Calu3 (cell line): ENCODE data around the gene ZBED4. TPM values are rescaled to one million over a fixed set of nuclear protein-coding genes. Genes with fewer than 3 reads are reported as not detected.

ENCODE experiments used
- BruUV-seq: library from RNA; stranded (reverse); fragments of 400-500 nt; replicated peaks from 2 replicates; lab custom pipeline; 2021; lab: Mats Ljungman, UMichigan
- CTCF ChIA-PET: fragments of 300-600 bp; sonication (Branson Sonifier 250); formaldehyde crosslinking; loops from one replicate; lab custom pipeline; 2022; ENCODE audit warnings: antibody characterized with exemption; lab: Charles Lee
- DNase-seq: peaks from one replicate; pipeline ENCODE4 v3.0.0; 2022
- H3K27ac Mint-ChIP-seq: one replicate; pipeline ENCODE4 v1.8.0; 2022; ENCODE audit warnings: mixed read lengths; ENCODE audit not compliant: unreplicated experiment
- H3K27me3 Mint-ChIP-seq: one replicate; pipeline ENCODE4 v1.8.0; 2022; ENCODE audit warnings: mixed read lengths; ENCODE audit not compliant: unreplicated experiment
- H3K36me3 Mint-ChIP-seq: one replicate; pipeline ENCODE4 v1.8.0; 2022; ENCODE audit warnings: mild to moderate bottlenecking, moderate library complexity, mixed read lengths; ENCODE audit not compliant: insufficient read depth, unreplicated experiment
- H3K4me1 Mint-ChIP-seq: one replicate; pipeline ENCODE4 v1.8.0; 2022; ENCODE audit warnings: mild to moderate bottlenecking, low read depth, mixed read lengths; ENCODE audit not compliant: unreplicated experiment
- H3K4me3 Mint-ChIP-seq: one replicate; pipeline ENCODE4 v1.8.0; 2022; ENCODE audit warnings: mild to moderate bottlenecking, low read depth, moderate library complexity, mixed read lengths; ENCODE audit not compliant: unreplicated experiment
- H3K9me3 Mint-ChIP-seq: one replicate; pipeline ENCODE4 v1.8.0; 2022; ENCODE audit warnings: low read depth, mixed read lengths; ENCODE audit not compliant: unreplicated experiment
- intact Hi-C: fragments of 100-400 bp; cut with micrococcal nuclease; formaldehyde crosslinking; loops from one replicate; pipeline ENCODE4 v1.10.0; 2022; ENCODE audit not compliant: unreplicated experiment
- total RNA-seq: library from RNA; stranded (reverse); gene quantifications from 2 replicates; pipeline ENCODE4 v1.2.3, GENCODE V29; 2022
- TF ChIP-seq, protein P1 (sequence below): fragments of 200-600 bp; IDR thresholded peaks from one replicate; pipeline ENCODE4 v1.8.0; 2022; ENCODE audit warnings: antibody characterized with exemption; ENCODE audit not compliant: unreplicated experiment

ZBED4 gene
- total RNA-seq, 1 experiment from 2014 or later = 30.0 TPM

DNA sequence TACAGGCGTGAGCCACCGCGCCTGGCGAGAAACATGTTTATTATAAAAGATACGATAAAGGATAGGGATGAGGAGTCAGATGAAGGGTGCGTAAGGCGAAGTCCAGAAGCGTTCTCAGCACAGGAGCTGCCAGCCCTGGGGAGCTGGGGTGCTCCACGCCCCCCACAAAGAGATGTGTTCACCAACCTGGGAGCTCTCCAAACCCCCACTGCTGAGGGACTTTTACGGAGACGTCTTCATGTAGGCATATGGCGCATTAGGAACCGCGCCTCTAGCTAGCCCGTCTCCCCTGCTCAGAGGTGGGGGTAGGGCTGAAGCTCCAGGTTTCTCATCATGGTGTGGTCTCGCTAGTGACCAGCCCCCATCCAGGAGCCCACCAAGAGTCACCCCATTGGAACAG lies 8.4 kb upstream of the ZBED4 start:
- no peaks in the 10 kb centered on the region for H3K4me1 Mint-ChIP-seq
- no TSS peak for BruUV-seq
- intact Hi-C loops = no loop called here
- peaks cover 44% of the 10 kb centered on the region for H3K27me3 Mint-ChIP-seq
- H3K36me3 Mint-ChIP-seq = peaks cover 7% of the 10 kb centered on the region
- TF ChIP-seq, protein P1, sequence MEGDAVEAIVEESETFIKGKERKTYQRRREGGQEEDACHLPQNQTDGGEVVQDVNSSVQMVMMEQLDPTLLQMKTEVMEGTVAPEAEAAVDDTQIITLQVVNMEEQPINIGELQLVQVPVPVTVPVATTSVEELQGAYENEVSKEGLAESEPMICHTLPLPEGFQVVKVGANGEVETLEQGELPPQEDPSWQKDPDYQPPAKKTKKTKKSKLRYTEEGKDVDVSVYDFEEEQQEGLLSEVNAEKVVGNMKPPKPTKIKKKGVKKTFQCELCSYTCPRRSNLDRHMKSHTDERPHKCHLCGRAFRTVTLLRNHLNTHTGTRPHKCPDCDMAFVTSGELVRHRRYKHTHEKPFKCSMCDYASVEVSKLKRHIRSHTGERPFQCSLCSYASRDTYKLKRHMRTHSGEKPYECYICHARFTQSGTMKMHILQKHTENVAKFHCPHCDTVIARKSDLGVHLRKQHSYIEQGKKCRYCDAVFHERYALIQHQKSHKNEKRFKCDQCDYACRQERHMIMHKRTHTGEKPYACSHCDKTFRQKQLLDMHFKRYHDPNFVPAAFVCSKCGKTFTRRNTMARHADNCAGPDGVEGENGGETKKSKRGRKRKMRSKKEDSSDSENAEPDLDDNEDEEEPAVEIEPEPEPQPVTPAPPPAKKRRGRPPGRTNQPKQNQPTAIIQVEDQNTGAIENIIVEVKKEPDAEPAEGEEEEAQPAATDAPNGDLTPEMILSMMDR = no peak
- H3K27ac Mint-ChIP-seq = no peak overlapping the region
- H3K9me3 Mint-ChIP-seq = no peaks in the 10 kb centered on the region
- H3K4me3 Mint-ChIP-seq = no peak overlapping the region
- no peak for DNase-seq
- CTCF ChIA-PET = no interaction called here

DNA sequence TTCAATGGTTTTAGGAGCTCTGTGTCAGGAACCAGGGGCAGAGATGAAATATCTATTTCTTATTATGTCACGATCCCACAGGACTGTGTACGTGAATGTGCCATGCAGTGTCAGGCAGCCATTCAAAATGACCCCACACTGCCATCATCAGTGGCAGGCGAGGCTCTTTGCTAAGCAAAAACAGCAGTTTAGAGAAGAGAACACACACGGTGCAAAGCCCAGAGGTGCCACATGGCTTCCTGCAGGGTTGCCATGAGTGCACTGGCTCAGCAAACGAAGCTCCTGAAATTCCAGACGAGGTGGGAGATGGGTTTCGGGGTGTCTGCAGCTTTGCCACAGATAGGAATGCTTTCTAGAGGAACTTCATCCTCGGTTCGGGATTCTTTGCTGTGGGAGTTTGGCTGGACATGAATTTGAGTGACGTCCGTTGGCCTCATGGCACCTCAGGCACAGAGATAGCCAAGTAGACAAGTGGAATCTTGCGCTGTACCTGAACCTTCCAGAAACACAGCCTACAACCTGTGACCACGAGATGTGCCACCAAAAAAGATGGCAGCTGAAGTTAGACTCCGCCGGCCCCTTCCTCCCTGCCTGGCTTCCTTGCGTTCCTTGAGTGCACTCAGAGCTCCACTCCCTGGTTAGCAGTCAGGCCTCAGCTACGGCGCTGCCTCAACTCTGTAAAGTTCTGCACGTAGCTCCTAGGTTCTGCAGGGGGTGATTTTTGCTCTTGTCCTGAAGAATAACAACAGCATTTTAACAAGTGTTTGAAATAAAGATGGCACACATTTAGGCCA lies 7.8 kb upstream of the ZBED4 start:
- CTCF ChIA-PET = interaction anchor here (0.5 to 0.7 kb wide), 2 partner anchors 13 to 34 kb away, joined by 3 read pairs; no protein-coding TSS in a partner anchor
- H3K27ac Mint-ChIP-seq = no peak overlapping the region
- intact Hi-C loops = no loop called here
- H3K4me3 Mint-ChIP-seq = no peak overlapping the region
- H3K36me3 Mint-ChIP-seq = peaks cover 10% of the 10 kb centered on the region
- no peaks in the 10 kb centered on the region for H3K9me3 Mint-ChIP-seq
- H3K27me3 Mint-ChIP-seq = peaks cover 51% of the 10 kb centered on the region
- H3K4me1 Mint-ChIP-seq = no peaks in the 10 kb centered on the region
- TF ChIP-seq, protein P1 = no peak
- BruUV-seq = no TSS peak
- no peak for DNase-seq

DNA sequence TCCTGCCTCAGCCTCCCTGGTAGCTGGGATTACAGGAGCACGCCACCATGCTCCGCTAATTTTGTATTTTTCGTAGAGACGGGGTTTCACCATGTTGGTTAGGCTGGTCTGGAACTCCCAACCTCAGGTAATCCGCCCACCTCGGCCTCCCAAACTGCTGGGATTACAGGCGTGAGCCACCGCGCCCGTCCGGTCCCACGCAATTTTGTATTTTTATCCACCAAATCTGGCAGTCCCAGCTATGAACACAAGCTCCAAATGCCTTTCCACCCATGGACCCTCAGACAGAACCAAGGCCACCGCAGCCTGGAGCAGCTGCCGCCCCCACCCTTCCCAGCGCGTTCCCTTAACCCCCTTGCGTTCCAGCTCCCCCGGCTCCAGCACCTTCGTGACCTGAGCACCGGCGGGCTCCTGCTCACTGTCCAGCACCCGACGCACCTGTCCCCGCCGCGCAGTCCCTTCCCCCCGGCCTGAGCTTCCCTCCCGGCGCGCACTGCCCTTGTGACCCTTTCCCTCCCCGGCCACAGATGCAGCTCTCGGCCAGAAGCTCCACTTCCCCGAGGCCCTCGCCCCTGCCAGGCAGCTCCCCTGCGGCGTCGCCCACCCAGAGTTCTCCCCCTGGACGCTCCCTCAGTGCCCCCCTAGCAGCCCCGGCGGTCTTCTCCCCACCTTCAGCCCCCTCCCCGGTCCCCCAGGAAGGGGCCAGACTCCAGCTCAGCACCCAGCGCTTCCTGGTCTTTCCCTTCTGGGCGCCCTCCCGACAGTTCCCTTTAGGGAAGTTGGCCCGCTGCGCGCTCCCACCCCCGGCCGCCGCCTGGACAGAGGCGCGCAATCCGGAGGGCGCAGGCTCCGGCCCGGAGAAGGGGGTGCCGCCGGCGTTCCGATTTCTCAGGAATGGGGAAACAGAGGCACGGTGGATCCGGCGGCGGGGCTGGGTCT lies 5.6 kb upstream of the ZBED4 start:
- H3K36me3 Mint-ChIP-seq = peaks cover 22% of the 10 kb centered on the region
- CTCF ChIA-PET = no interaction called here
- TF ChIP-seq, protein P1 = no peak
- intact Hi-C loops = no loop called here
- H3K27ac Mint-ChIP-seq = no peak overlapping the region
- H3K9me3 Mint-ChIP-seq = no peaks in the 10 kb centered on the region
- BruUV-seq = no TSS peak
- peaks cover 64% of the 10 kb centered on the region for H3K27me3 Mint-ChIP-seq
- no peak for DNase-seq
- H3K4me3 Mint-ChIP-seq = peak overlapping the region; percentile 54
- H3K4me1 Mint-ChIP-seq = peaks cover 8% of the 10 kb centered on the region

DNA sequence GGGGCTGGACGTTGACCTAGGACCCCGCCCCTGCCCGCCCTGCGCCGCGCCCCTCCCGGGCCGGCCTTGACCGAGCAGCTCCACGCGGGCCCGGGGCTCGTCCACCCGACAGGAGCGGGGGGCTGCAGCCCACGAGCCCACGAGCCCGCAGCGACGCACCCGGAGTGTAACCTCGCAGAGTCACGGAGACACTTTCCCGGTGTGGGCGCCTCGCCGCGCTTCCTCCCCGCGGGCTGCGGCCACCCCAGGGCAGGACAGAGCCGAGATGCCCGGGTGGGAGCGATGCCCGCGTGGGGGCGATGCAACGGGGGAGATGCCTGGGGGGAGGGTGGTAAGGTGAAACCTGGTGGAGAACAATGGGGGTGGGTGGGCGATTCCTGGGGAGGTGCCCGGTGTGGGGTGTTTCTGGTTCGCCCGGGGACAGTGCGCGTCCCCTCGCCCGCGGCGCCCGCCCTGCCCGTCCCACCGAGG lies 4.9 kb upstream of the ZBED4 start:
- Mint-ChIP-seq H3K27me3 (peaks cover 64% of the 10 kb centered on the region), H3K4me1 (peaks cover 8% of the 10 kb centered on the region), H3K36me3 (peaks cover 26% of the 10 kb centered on the region), H3K27ac (no peak overlapping the region), H3K4me3 (peak overlapping the region; percentile 54), H3K9me3 (no peaks in the 10 kb centered on the region)
- CTCF ChIA-PET = no interaction called here
- TF ChIP-seq, protein P1 = no peak
- DNase-seq = no peak
- no TSS peak for BruUV-seq
- intact Hi-C loops = no loop called here
